GM04503 (cell line): ENCODE data around the gene CHRNB4.
"Not testable (repeated sequence)": the region's sequence is repeated elsewhere in the genome, so short reads cannot be mapped to it uniquely, and the experiment has no call there.

Experiments
- DNase-seq: peaks from one replicate; pipeline ENCODE4 v3.0.0-alpha.2; 2012; ENCODE audit warnings: low read depth

CHRNB4 gene, protein sequence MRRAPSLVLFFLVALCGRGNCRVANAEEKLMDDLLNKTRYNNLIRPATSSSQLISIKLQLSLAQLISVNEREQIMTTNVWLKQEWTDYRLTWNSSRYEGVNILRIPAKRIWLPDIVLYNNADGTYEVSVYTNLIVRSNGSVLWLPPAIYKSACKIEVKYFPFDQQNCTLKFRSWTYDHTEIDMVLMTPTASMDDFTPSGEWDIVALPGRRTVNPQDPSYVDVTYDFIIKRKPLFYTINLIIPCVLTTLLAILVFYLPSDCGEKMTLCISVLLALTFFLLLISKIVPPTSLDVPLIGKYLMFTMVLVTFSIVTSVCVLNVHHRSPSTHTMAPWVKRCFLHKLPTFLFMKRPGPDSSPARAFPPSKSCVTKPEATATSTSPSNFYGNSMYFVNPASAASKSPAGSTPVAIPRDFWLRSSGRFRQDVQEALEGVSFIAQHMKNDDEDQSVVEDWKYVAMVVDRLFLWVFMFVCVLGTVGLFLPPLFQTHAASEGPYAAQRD

DNA sequence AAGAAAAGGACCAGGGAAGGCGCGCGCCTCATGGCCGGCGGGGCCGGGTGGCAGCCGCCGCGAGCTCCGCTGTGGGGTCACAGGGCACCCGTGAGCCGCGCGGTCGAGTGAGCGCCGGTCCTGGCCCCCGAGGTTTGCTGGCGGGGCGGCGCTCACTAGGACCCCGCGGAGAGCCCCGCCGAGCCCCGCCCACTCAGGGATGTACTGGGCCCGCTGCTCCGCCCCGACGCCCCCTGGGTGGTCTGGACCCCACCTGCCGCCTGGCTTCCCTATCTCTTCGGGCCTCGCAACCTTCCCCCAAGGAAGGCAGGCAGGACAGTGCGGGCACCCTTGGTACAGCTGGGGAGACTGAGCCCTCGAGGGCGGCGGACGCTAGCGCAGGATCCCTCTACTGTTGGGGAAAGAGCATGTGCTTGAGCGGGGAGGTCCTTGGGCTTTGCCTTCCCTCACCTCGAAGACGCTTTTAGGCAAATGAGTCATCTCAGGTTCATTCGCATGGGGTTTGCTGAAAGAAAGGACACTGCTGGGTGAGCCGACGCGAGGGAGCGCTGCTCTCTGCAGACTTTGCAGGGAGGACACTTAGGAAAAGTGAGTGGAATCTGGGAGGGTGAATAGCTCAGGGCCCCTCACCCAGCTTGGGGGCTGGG, at the start of gene CHRNB4:
TSS of gene CHRNB4 (minus strand) at position 109 of the 647 bp plus-strand sequence. CDS start at position 32, 77 bp downstream.
- no peak for DNase-seq

DNA sequence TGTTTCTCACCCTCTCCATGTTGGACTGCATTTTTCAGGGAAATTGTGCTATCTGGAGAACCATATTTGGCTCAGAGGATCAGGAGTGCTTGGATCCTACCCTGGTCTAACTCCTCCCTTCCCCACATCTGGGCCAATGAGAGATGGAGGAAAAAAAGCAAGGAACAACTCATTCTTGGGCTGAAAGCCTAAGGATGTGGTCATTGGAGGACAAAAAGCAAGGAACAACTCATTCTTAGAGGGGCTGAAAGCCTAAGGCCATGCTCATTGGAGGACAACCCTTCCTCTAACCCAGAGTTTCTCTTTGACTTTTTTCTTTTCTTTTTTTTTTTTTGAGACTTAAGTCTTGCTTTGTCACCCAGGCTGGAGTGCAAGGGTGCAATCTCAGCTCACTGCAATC, 48.6 kb upstream of the CHRNB4 start:
- no peak for DNase-seq

DNA sequence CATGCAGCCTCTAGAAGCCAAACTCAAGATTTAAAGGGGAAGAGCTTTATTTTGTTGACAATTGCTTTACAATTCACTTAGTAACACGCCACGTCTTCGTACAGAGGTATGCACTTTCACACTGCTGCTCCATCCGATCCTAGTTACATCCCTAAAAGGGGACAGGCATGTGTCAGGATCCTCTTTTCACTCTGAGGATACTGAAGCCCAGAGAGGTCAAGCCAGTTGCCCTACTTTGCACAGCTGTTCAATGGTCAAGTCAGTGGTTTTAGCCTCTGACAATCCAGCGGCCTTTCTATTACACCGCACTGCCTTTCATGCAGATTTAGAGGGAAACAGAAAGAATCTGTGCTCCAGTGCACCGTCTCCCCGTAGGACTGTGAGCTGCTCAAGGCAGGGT, 44.9 kb upstream of the CHRNB4 start:
- no peak for DNase-seq

DNA sequence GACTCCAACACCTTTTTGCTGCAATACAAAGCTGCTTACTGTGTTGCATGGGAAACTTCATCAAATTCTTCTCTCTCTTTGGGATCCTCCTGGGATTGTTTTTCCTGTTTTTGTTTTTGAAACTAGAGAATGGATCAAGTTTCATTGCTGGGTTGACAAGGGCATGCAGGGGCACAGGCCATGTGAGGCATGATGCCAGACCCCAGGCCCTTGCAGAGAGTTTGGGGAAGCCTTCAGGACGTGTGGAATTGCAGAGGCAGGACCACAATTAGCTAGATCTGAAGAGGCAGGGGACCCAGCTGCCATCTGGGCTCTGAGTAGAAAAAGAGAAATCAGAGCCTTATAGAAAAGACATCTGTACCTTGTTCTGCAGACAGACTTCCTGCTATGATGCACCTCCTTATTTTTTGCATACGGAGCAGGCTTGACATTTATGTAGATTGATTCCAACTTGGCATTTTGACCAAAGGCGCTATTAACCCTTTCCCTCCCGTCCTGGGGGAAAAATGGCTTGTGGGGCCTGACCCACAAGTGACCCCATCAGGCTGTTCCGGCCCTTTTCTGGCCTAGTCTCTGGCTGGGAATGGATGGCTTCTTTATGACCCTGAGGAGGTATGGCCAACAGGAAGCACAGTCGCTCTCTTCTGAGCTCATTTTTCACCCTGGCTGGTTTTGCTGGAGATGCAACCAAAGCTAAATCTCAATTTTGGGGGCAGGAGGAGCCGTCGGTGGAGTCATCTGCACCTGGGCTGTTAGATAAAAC, 44.3 kb upstream of the CHRNB4 start:
- no peak for DNase-seq

DNA sequence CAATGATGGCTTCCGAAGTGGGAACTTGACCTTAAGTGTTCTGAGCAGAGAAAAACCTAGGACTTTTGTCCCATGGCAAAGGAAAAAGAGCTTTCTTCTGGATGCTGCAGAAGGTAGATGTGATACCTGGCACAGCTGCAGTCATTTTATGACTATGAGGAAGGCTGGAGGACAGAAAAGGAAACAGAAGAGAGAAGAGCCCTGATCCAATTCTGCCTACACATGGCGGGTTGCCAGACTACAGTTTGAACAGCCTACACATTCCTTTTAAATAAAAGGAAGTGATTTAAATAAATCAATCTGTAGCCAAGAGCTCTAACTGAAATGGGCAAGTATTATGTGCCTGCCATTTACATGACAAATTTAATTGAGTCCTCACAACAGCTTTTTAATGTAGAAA, 43.6 kb upstream of the CHRNB4 start:
- DNase-seq: no peak

GRCh38 chr15:78683599-78683998, 42.6 kb upstream of the CHRNB4 start:
- not testable (repeated sequence) for DNase-seq

GRCh38 chr15:78682693-78683410, 41.8 kb upstream of the CHRNB4 start:
- DNase-seq: no peak

DNA sequence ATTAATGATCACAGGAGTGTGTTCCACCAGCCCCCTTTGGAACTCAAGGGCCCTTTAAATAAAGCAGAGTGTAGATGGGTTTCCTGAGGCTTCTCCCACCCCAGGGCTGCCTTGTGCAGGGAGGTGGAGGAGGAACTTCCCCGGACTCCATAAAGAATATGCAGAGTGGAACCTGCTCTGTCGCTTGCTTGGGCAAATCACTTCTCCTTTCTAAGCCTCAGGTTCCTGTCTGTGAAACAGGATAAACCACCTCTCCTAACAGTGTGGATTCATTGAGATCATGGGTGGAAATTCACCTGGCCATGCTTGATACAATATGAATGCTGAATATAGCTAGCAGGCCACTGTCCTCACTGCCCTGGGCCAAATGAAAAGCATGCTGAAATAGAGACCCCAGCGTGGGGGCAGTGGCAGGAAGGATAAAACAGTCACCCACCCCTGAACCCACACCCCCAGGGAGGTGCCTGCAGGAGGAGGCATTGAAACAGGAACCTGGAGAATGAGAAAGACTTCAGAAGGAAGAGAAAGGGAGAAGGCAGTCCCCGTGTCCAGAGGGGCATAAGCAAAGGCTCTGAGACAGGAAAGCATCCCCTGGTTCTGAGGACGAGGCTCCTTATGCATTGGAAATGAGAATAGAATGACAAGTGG, 41.1 kb upstream of the CHRNB4 start:
- no peak for DNase-seq

DNA sequence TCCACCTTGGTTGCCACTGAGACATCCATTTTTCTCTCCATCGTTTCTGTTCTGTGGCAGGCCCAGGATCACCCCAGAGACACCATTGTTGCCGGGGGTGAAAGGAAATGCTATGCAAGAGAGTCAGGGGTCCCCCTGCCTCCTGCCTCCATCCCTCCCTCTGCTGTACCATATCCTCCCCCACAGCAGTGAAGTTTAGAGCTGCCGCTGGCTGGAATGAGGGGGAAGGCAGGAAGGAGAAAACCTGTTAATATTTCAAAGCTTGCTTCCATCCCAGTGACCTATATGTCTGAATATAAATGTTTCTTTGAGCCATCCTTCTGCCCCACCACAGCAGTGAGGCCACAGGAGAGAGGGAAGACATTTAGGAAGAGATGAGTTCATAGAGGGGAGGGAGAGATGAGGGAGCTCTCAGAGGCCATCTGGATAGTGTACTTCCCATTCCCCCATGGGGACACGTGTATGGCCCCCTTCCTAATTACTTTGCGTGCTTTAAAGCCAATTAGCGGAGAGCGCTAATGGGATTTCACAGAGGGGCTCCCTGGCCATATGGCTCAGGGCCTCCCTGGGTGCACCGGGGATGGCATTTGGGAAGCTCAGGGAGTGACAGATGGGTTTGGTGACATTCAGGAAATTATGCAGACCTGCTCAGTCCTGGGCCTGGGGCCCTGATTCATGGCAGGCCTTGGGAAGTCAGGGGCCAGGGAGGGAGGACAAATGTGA, 40.4 kb upstream of the CHRNB4 start:
- no peak for DNase-seq

DNA sequence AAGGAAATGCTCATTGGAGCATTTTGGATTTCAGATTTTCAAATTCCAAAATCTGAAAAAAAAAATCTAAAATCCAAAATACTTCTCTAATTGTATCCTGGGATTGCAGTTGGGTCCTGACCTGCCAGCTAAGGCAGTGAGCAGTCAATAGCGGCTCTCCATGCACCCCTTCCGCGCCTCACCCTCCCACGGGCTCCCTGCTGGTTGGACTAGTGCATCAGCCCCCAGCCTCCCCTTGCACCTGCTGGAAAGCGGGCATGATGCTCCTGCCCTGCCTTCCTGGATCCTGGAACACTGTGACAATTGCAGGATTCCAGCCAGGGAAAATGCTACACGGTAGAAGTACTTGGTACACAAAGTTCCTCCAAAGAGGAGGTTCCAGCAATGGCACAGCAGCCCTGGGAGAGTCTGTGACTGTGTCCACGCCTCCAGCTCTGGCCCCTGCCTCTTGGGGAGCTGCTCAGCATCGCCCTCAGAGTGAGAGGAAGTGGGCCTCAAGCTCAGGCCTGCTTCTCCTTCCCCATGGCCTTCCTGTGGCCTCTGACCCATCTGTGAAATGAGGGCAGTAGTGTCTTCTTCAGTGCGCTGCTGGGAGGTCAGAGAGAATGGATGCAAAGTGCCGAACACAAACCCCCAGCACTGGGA, 39.5 kb upstream of the CHRNB4 start:
- no peak for DNase-seq

DNA sequence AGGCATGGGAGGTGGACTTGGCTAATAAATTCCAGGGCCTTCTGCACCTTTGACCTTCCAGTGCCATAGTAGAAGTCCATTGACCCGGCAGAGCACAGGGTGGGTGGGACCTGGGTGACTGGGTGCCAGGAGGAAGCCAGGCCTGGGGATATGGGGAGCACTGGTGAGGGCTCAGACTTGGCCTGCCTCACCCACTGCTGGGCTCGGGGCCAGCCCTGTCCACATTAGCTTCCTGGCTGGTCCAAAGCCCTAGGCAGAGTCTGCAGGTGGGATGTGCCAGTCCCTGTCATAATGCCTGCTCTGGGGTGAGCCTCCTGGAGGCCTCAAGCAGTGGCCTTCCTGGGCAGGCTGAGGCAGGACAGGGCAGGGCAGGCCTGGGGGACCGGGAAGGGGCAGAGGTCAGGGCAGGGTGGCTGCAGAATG, 38.1 kb upstream of the CHRNB4 start:
- DNase-seq: no peak

- no peak for DNase-seq
These were observed 35.6 kb upstream of the CHRNB4 start for GRCh38 chr15:78676424-78677110.

DNA sequence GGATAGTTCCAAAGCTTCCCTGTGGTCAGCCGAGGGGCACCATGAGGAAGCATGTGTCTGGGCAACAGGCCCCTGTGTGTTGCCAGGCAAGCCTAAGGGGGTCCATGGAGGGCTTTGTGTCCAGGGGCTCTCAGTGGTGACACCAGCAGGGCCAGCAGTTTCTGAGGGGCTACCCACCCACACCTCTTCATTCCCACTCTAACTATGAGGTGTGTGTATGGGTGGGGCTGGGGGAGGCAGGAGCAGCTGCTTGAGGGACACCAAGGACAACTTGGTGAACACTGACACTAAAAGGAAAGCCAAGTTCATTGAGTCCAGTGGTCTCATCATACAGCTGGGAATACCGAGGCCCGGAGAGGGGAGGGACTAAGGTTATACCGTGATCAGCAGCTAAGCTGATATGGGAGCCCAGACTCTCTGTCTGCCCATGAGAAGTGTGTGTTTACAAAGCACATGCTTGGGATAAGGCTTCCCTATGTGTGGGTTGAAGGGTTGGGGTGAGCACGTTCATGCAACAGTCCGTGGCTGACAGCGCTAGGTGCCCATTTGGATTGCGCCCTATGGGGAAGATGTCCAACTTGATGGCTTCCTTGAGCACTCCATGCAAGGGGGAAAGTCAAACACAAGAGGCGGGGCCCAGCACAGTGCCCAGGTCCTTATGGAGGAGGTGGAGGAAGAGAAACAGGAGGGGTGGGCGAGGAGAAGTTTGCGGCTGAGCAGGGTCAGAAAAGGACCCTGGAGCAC, 34.8 kb upstream of the CHRNB4 start:
- DNase-seq: no peak

GRCh38 chr15:78675206-78675605, 34.2 kb upstream of the CHRNB4 start:
- no peak for DNase-seq

GRCh38 chr15:78673917-78674444, 33.0 kb upstream of the CHRNB4 start:
- no peak for DNase-seq

- DNase-seq: no peak
These were observed 32.5 kb upstream of the CHRNB4 start for GRCh38 chr15:78673476-78673875.

GRCh38 chr15:78672285-78673014, 31.4 kb upstream of the CHRNB4 start:
- no peak for DNase-seq

DNA sequence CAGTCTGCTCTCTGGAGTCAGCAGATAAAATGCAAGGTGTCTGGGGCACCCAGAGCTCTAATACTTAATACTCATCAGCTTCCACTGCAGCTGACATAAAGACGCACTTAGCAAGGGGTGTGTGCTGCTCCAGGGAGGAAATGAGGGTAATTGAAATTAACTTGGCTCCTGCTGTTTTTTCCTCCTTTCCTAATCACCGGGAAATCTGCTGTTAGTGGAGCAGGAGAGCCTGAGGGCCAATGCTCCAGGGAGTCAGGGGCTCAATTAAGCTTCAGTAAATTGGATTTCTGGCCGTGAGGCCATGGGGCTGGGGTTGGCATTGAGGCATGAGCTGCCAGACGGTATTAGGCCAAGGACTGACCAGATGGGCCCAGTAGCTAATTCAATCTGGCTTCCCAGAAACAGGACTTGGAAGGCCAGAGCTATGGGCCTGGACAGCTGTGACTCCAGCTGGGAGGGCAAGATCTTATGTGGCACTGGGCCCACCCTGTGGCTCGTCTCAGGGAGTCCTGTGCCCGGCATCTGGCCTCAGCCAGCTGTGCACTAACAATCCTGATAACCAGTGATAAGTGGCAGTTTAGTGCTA, 30.7 kb upstream of the CHRNB4 start:
- DNase-seq: no peak
